Embryonic facial prominence (tissue), 1 donor: ENCODE data around the gene ATP11A.
"Not testable (repeated sequence)": the region's sequence is repeated elsewhere in the genome, so short reads cannot be mapped to it uniquely, and the experiment has no call there.

Source experiments
- DNase-seq: peaks from one replicate; pipeline ENCODE4 v3.0.0-alpha.2; 2016; ENCODE audit errors: extremely low spot score

Gene ATP11A

DNA sequence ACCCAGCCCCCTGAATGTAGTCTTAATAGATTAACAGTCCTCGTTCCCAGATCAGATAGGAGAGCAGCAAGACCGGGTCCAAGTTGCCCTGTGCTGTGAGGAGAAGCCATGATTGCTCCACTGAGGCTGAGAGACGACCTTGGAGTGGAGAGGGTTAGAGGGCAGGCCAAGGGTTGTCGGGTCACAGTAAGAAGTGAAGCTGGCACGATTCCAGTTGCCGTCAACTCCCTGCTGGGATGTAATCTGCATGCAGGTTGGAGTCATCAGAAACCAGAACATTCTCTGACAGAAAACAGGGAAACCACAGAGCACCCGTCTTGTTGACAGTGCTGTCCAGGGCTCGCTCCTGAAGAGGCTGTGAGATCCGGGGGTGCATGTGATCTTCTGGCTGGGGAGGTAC lies 19.0 kb upstream of the ATP11A start:
- no peak for DNase-seq

- DNase-seq = no peak
Observed at GRCh38 chr13:112671359-112671758, 18.5 kb upstream of the ATP11A start.

- no peak for DNase-seq
Observed at GRCh38 chr13:112672651-112673284, 17.1 kb upstream of the ATP11A start.

DNA sequence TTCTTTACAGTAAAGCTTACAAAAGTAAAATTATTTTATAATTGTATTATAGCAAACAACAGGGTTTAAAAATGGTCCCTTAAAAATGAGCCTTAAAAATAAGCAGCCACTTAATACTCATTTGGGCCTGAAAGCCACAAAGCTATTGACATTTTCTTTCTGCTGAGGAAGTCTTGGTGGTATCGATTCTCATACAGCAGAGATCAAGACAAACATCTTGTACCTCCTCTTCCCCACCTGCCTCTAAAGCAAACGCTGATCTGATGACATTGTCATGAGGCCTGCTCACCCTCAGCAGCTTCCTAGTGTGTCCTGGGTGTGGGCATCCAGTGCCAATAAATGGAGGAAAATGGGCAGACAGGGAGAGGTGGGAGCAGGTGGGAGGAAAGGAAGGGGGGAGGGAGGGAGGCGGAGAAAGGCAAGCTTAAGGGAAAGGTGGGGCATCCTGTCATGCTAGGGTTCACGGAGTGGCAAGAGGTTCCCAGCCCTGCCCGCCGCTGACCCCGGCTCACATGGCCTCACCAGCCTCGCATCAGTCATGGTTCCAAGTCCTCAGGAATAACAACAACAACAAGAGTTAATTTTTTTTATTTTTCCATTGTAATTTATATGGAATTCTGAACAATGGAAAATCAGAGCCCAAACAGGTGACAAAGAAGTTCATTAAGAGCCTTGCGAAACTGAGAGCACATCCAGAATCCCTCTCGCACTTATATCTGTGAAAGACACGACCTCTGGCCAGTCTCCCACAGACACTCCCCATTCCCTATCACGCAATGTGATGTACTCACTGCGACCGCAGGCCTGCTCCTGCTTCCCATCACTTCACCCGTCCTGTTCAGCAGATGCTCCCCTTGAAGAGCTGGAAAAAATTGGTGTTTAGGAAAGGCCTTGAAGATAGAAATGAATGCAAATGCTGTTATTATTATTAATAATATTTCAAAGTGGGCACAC lies 15.1 kb upstream of the ATP11A start:
- DNase-seq = no peak

DNA sequence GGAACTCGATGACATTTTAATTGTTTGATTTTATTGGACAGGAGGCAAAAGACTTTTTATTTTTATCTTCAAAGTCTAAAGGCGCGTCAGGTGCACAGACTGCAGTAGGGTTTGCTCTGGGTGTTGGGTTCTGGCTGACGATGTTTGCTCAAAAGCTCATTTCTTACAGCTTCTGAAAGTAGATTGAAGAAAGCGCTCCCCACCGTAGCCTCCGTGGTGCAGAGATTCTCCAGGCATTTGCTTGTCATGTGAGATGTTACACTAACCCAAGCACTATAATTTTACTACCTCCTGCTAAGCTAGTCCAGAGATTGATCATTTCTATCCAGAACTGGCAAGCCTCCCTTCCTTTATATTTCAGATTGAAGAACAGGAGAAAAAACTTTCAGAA lies 14.5 kb upstream of the ATP11A start:
- no peak for DNase-seq

- not testable (repeated sequence) for DNase-seq
Observed at GRCh38 chr13:112677421-112677962, 12.3 kb upstream of the ATP11A start.

DNA sequence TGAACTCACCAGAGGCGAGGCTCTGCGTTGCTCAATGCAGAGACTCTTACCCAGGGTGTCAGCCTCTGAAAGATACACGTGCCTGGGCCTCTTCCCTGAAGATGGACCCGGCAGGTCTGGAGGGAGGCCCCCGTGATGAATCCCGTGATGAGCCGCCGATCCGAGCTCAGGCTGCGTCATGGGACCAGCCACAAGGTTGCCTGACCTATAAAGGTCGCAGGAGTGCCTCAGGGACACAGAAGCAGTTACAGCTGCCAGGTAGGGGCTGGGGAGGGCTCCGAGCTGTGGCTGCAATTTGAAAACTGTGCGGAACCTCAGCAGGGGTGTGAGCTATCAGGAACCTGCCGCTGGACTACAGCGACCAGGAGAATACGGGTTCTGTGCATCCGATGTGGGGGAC lies 10.5 kb upstream of the ATP11A start:
- no peak for DNase-seq

DNA sequence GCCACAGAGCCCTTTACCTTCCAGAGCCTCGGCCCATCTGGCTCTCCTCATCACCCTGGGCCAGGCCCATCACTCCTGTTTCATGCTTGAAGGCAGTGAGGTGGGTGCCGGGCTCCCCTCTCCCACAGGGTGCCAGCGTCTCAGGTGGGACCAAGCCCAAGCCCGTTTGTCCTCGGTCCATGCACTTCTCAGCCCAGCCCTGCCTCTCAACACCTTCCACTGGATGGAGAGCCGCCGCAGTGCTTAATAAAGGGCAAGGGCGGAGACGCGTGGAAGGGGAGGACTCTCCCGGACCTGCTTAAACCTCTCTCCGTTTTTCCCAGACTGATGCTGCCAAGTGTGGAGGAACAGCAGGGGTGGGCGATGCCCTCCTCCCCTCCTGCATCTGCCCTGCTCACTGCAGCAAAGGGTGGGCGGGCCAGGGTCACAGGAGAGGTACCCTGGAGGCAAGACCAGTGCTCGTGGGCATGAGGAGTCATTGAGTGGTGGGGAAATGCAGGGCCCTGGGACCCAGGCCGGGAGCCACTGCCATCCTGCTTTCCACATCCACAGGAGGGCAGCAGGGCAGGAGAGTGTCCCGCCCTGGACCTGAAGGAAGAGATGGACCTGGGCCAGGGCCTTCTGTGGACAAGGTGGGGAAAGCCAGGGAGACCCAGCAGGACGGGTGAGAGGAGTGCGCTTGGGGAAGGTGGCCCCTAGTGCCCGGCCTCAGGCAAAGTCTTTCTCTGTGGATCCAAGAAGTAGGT lies 9.7 kb upstream of the ATP11A start:
- DNase-seq = no peak

- DNase-seq = no peak
Observed at GRCh38 chr13:112680741-112681360, 9.0 kb upstream of the ATP11A start.

DNA sequence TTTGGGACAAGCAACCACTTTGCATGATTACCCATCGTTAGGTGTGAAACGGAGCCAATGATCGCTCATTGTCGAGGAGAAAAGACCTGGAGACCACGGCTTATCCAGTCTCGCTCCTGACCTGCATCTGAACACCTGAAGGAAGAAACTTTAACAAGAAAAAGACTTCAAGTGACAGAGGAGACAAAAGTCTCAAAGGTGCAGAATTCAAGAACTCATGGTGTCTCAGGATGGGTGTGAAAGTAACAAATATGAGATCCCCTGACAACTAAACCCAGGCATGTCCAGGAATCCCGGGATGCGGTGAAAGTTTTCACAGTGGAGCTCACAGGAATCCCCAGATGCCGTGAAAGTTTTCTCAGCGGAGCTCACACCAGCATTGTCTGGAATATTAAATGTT lies 6.3 kb upstream of the ATP11A start:
- DNase-seq = no peak

- no peak for DNase-seq
Observed at GRCh38 chr13:112684071-112684845, 5.6 kb upstream of the ATP11A start.

- not testable (repeated sequence) for DNase-seq
Observed at GRCh38 chr13:112685189-112685805, 4.5 kb upstream of the ATP11A start.

DNA sequence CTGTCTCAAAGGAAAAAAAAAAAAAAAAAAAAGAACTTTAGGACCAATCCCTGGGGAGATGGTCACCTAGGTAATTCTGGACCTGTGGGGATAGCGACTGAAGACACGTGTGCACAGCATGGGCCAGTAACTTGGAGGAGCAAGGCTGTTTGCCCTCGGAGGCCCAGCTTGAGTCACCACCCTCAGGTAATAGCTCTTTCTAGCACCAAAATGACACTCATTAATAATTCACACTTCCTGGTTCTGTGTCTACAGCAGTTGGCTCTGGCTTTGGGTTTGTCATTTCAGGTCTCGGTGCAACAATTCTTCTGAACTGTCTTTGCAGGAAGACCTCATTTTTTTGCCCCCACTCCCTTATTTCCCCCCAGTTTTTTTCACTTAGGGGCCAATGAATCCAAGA lies 3.9 kb upstream of the ATP11A start:
- DNase-seq = no peak

DNA sequence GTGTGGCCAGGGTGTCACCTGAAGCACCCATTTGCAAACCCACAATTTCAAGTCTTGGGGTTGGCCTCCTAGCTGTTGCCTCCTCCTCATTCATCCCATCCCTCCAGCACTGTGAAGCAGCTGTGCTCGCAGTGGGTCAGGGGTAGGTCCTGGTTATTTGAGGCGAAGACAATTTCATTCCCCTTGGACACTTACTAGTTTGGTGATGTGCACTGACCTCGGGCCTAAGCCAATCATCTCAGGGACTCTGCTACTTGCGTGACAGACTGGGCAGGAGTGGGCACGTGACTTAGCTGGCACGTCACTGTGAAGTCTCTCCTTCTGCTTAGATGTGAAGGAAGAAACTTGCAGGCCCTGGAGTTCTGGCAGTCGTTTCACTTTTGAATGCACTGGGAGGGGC lies 3.5 kb upstream of the ATP11A start:
- DNase-seq = no peak

DNA sequence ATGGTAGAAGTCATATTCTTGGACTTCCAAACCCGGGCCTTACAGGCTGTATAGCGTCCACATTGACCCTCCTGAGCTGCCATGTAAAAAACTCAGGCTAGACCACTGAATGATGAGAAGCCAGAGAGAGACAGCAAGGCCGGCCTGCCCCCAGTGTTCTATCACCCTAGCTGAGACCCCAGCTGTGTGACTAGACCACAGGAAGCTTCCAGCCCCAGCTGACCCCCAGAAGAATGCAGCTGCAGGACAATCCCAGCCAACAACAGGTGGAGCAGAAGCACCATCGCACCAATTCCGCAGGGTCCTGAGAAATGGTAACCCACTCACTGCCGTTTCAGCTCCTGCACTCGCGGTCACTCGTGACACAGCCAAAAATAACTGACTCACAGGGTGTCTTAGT lies 2.9 kb upstream of the ATP11A start:
- DNase-seq = no peak

DNA sequence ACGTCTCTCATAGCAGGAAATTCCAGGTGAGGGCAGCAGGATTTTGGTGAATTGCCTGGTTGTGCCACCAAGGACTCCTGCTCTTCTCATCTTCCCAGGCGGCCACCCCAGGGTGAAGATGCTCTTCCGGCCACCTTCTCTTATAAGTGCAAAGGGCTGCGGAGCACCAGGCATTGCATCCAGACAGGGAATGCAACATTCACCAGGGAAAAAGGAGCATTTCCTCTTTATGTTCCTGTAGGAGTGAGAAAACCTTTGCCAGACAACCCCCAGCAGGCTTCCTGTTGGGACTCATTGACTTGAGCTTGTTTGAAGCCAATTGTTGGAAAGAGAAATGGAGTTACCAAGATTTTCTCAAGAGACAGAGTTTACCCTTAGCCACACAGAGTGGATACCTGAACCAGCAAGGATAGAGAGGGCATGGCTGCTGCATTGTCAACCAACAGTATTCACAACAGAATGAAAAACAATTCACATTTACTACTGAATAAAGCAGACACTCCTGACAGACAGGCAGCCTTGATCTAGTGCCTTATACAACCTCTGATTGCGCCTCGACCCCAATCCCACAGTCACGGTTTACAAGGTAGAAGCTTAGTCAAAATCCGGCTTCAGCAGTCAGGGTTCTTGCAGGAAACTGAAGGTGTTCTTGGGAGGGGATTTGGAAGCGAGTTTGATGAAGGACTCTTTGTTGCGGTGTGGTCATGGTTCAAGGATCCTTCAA lies 1.8 kb upstream of the ATP11A start:
- no peak for DNase-seq

DNA sequence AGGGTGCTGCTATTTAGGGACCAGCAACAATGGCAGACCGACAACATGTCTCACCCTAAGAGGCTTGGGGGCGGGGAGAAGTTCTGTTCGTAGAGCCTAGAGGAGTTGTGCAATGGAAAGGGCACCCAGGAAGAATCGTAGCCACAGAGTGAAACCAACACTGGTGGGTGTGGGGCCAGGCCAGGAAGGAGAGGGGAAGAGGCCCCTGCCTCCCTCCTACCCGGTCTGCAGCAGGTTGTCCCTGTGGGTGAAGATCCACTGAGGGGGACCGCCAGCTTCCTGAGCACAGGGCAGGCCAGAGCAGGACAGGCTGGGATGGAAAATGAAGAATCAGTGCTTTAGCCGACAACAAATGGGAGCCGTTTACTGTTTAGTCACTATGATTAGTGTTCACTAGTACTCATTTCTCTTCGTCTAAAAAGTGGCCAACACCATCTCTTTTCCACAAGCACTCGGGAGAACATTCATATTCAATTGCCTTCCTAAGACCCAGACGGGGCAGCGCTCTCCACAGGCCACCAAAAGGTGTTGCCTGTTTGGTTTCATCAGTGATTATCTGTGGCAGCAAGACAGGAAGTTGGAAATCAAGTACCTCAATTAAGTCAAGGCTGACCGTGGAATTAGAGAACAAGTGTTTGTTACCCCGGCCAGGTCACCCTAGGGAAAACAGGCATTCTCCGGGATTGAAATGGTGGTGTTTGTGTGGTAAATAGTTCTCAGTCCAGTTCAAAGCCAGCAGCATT lies 1.1 kb upstream of the ATP11A start:
- no peak for DNase-seq

DNA sequence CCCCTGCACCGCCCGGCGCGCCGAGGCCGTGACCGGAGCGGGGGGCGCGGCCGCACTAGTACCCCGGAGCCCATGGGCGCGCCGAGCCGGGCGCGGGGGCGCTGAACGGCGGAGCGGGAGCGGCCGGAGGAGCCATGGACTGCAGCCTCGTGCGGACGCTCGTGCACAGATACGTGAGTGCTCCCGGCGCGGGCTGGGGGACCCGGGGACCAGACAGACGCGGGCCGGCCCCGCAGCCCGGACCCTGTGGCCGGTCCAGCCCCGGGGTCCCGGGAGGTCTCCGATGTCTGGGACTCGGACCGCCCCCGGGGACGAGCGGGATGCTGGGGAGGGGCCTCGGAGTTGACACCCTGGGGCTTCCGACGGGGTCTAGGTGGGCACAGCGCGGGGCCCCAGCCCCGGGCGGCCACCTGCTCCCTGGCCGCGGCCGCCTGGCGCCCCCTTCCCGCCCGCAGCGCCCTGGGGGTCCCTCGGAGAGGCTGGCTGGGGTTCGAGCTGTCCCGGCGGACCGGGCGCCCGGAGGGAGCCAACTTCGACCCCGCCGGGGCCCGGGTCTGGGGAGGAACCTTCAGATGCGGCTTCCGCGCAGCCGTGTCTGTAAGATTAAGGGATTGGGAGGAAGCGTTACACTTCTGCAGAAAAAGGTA lies 568 bp downstream of the ATP11A start:
- DNase-seq = no peak

- DNase-seq = no peak
Observed at GRCh38 chr13:112692104-112692503, 2.3 kb downstream of the ATP11A start.
